Erythroblast (primary cell): ENCODE results near the gene ATRNL1.

ENCODE experiments used
- GATA1 ChIP-seq: IDR thresholded peaks from 2 replicates; pipeline ENCODE4 v1.6.1; 2011; ENCODE audit warnings: low read depth, mild to moderate bottlenecking, control low read depth, low read length, moderate library complexity
- POLR2A ChIP-seq: IDR thresholded peaks from 2 replicates; pipeline ENCODE4 v1.6.1; 2011; ENCODE audit warnings: mild to moderate bottlenecking, low read length

DNA sequence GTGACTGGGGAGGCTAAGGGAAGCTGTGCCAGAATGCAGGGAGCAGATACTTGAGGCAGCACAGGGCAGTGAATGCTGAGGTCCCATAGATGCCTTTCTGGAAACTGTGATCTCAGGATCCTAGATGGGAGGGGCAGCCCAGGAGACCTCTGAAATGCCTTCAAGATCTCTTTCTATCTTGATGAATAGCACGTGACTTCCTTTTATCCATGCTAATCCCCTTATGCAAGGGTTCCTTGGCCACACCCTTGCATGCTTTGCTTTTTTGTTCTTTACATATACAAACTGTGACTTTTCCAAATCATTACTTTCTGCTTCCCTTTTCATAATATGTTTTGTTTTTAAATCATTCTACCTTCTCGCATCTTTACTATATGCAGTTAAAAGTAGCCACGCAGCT is 14.7 kb downstream of the ATRNL1 start:
- TF ChIP-seq POLR2A (no peak), GATA1 (no peak)
